Measurements from ENCODE around the gene NCF2.

NCF2 gene

GRCh38 chr1:183600136-183600535 lies 9.9 kb upstream of the NCF2 start:
- Histone ChIP-seq H3K27me3 (ENCODE audit: control insufficient read depth in 1 of 2, insufficient read depth in 2 of 2, low read length in 2 of 2) (no peaks in the 10 kb centered on the region), H3K27ac (ENCODE audit: low read depth, low read length) (no peak overlapping the region), H3K9me3 (ENCODE audit: control insufficient read depth in 1 of 2, low read length in 2 of 2) (no peaks in the 10 kb centered on the region), H3K9ac (ENCODE audit: low read depth in 1 of 2, low read length in 2 of 2) (no peak overlapping the region), H3K36me3 (ENCODE audit: control insufficient read depth in 1 of 2, insufficient read depth in 2 of 2, low read length in 2 of 2) (no peaks in the 10 kb centered on the region), H3K4me3 (ENCODE audit: low read depth in 1 of 2, low read length in 2 of 2) (no peak overlapping the region), H3K4me1 (ENCODE audit: control insufficient read depth in 1 of 2, insufficient read depth in 2 of 2, low read length in 2 of 2) (peaks cover 3 to 10% of the 10 kb centered on the region in 2 donors)

DNA sequence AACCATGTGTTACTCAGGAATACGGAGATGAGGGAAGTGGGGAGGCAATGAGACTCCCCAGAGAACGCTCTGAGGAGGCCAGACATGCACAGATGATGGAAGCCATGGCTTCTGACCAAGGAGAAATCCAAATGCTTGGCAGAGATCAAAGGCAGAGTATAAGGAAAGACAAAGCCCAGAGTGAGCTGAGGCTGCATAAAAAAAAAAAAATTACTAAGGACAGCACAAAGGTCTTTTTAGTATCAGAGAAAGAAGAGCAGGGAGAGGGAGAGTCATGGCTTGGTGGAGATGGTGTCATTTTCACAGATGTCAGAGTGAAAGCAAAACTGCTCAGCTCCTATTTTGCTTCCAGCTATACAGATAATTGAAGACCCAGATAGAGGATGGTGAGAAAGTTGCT lies 8.1 kb upstream of the NCF2 start:
- Histone ChIP-seq H3K4me1 (ENCODE audit: control insufficient read depth in 1 of 2, insufficient read depth in 2 of 2, low read length in 2 of 2) (peaks cover 3 to 10% of the 10 kb centered on the region in 2 donors), H3K27me3 (ENCODE audit: control insufficient read depth in 1 of 2, insufficient read depth in 2 of 2, low read length in 2 of 2) (no peaks in the 10 kb centered on the region), H3K9me3 (ENCODE audit: control insufficient read depth in 1 of 2, low read length in 2 of 2) (no peaks in the 10 kb centered on the region), H3K4me3 (ENCODE audit: low read depth in 1 of 2, low read length in 2 of 2) (no peak overlapping the region), H3K36me3 (ENCODE audit: control insufficient read depth in 1 of 2, insufficient read depth in 2 of 2, low read length in 2 of 2) (no peaks in the 10 kb centered on the region), H3K9ac (ENCODE audit: low read depth in 1 of 2, low read length in 2 of 2) (no peak overlapping the region), H3K27ac (ENCODE audit: low read depth, low read length) (no peak overlapping the region)

- Histone ChIP-seq H3K4me3 (ENCODE audit: low read depth in 1 of 2, low read length in 2 of 2) (no peak overlapping the region), H3K27me3 (ENCODE audit: control insufficient read depth in 1 of 2, insufficient read depth in 2 of 2, low read length in 2 of 2) (no peaks in the 10 kb centered on the region), H3K4me1 (ENCODE audit: control insufficient read depth in 1 of 2, insufficient read depth in 2 of 2, low read length in 2 of 2) (peaks cover 4 to 9% of the 10 kb centered on the region in 2 donors), H3K9me3 (ENCODE audit: control insufficient read depth in 1 of 2, low read length in 2 of 2) (no peaks in the 10 kb centered on the region), H3K36me3 (ENCODE audit: control insufficient read depth in 1 of 2, insufficient read depth in 2 of 2, low read length in 2 of 2) (no peaks in the 10 kb centered on the region), H3K9ac (ENCODE audit: low read depth in 1 of 2, low read length in 2 of 2) (no peak overlapping the region), H3K27ac (ENCODE audit: low read depth, low read length) (no peak overlapping the region)
Measured at GRCh38 chr1:183597656-183598347, 7.5 kb upstream of the NCF2 start.

- no peaks in the 10 kb centered on the region for H3K9me3 ChIP-seq (ENCODE audit: control insufficient read depth in 1 of 2, low read length in 2 of 2)
- no peaks in the 10 kb centered on the region for H3K27me3 ChIP-seq (ENCODE audit: control insufficient read depth in 1 of 2, insufficient read depth in 2 of 2, low read length in 2 of 2)
- H3K4me1 ChIP-seq (ENCODE audit: control insufficient read depth in 1 of 2, insufficient read depth in 2 of 2, low read length in 2 of 2), result peaks cover 4 to 9% of the 10 kb centered on the region in 2 donors
- H3K27ac ChIP-seq (ENCODE audit: low read depth, low read length), result no peak overlapping the region
- no peak overlapping the region for H3K9ac ChIP-seq (ENCODE audit: low read depth in 1 of 2, low read length in 2 of 2)
- no peak overlapping the region for H3K4me3 ChIP-seq (ENCODE audit: low read depth in 1 of 2, low read length in 2 of 2)
- no peaks in the 10 kb centered on the region for H3K36me3 ChIP-seq (ENCODE audit: control insufficient read depth in 1 of 2, insufficient read depth in 2 of 2, low read length in 2 of 2)
Measured at GRCh38 chr1:183596500-183596899, 6.2 kb upstream of the NCF2 start.

GRCh38 chr1:183595537-183595936 lies 5.3 kb upstream of the NCF2 start:
- no peak overlapping the region for H3K27ac ChIP-seq (ENCODE audit: low read depth, low read length)
- peaks cover 4 to 11% of the 10 kb centered on the region in 2 donors for H3K4me1 ChIP-seq (ENCODE audit: control insufficient read depth in 1 of 2, insufficient read depth in 2 of 2, low read length in 2 of 2)
- H3K27me3 ChIP-seq (ENCODE audit: control insufficient read depth in 1 of 2, insufficient read depth in 2 of 2, low read length in 2 of 2), result no peaks in the 10 kb centered on the region

DNA sequence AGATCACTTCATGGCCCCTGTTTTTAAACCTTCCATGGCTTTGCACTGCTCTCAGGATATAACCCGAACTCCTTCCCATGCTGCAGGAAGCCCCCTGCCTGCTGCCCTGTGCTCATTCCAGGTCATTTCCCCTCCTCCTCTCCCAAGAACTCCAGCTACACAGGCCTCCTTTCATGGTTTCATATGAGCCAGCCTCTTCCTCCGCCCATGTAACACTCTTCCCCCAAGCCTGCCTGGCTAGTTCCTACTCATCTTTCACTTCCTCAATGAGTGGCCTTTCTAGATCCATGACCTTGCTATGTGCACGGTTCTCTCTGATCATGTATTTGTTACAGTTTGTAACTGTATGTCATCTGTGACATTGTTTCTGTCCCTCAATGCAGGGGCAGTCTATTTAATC lies 3.1 kb upstream of the NCF2 start:
- H3K27ac ChIP-seq (ENCODE audit: low read depth, low read length), result no peak overlapping the region
- H3K4me1 ChIP-seq (ENCODE audit: control insufficient read depth in 1 of 2, insufficient read depth in 2 of 2, low read length in 2 of 2), result peaks cover 13% of the 10 kb centered on the region in 2 donors
- H3K9me3 ChIP-seq (ENCODE audit: control insufficient read depth in 1 of 2, low read length in 2 of 2), result no peaks in the 10 kb centered on the region
- no peaks in the 10 kb centered on the region for H3K27me3 ChIP-seq (ENCODE audit: control insufficient read depth in 1 of 2, insufficient read depth in 2 of 2, low read length in 2 of 2)
- no peak overlapping the region for H3K4me3 ChIP-seq (ENCODE audit: low read depth in 1 of 2, low read length in 2 of 2)
- no peak overlapping the region for H3K9ac ChIP-seq (ENCODE audit: low read depth in 1 of 2, low read length in 2 of 2)
- no peaks in the 10 kb centered on the region for H3K36me3 ChIP-seq (ENCODE audit: control insufficient read depth in 1 of 2, insufficient read depth in 2 of 2, low read length in 2 of 2)

More at GRCh38 chr1:183595537-183595936, 5.3 kb upstream of the NCF2 start:
- Histone ChIP-seq H3K9ac (ENCODE audit: low read depth in 1 of 2, low read length in 2 of 2) (no peak overlapping the region), H3K4me3 (ENCODE audit: low read depth in 1 of 2, low read length in 2 of 2) (no peak overlapping the region), H3K9me3 (ENCODE audit: control insufficient read depth in 1 of 2, low read length in 2 of 2) (no peaks in the 10 kb centered on the region), H3K36me3 (ENCODE audit: control insufficient read depth in 1 of 2, insufficient read depth in 2 of 2, low read length in 2 of 2) (no peaks in the 10 kb centered on the region)

- Histone ChIP-seq H3K36me3 (ENCODE audit: control insufficient read depth in 1 of 2, insufficient read depth in 2 of 2, low read length in 2 of 2) (no peaks in the 10 kb centered on the region), H3K27ac (ENCODE audit: low read depth, low read length) (no peak overlapping the region), H3K27me3 (ENCODE audit: control insufficient read depth in 1 of 2, insufficient read depth in 2 of 2, low read length in 2 of 2) (no peaks in the 10 kb centered on the region), H3K4me1 (ENCODE audit: control insufficient read depth in 1 of 2, insufficient read depth in 2 of 2, low read length in 2 of 2) (peaks cover 13% of the 10 kb centered on the region in 2 donors), H3K9ac (ENCODE audit: low read depth in 1 of 2, low read length in 2 of 2) (no peak overlapping the region), H3K4me3 (ENCODE audit: low read depth in 1 of 2, low read length in 2 of 2) (no peak overlapping the region), H3K9me3 (ENCODE audit: control insufficient read depth in 1 of 2, low read length in 2 of 2) (no peaks in the 10 kb centered on the region)
Measured at GRCh38 chr1:183592733-183593132, 2.5 kb upstream of the NCF2 start.

DNA sequence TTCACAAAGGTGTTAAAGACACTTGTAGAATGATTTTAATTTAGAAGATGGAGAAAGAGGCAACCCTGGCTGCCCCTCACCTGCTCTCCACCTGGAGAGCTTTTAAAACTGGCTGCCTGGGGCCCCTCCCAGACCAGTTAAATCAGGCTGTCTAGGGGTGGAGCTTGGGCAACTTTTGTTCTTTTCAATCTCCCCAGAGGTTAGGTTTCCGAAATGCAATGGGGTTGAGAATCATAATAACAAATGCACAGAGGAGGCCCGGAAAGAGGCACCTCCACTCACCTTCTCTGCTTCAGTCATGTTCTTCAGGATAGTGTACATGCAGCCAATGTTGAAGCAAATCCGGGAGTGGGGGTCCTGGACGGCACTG lies 400 bp downstream of the NCF2 start:
- Histone ChIP-seq H3K9me3 (ENCODE audit: control insufficient read depth in 1 of 2, low read length in 2 of 2) (no peaks in the 10 kb centered on the region), H3K27me3 (ENCODE audit: control insufficient read depth in 1 of 2, insufficient read depth in 2 of 2, low read length in 2 of 2) (no peaks in the 10 kb centered on the region), H3K36me3 (ENCODE audit: control insufficient read depth in 1 of 2, insufficient read depth in 2 of 2, low read length in 2 of 2) (no peaks in the 10 kb centered on the region), H3K4me3 (ENCODE audit: low read depth in 1 of 2, low read length in 2 of 2) (peak overlapping the region; percentile 7 to 25), H3K27ac (ENCODE audit: low read depth, low read length) (no peak overlapping the region), H3K4me1 (ENCODE audit: control insufficient read depth in 1 of 2, insufficient read depth in 2 of 2, low read length in 2 of 2) (peaks cover 13% of the 10 kb centered on the region in 2 donors), H3K9ac (ENCODE audit: low read depth in 1 of 2, low read length in 2 of 2) (no peak overlapping the region)

DNA sequence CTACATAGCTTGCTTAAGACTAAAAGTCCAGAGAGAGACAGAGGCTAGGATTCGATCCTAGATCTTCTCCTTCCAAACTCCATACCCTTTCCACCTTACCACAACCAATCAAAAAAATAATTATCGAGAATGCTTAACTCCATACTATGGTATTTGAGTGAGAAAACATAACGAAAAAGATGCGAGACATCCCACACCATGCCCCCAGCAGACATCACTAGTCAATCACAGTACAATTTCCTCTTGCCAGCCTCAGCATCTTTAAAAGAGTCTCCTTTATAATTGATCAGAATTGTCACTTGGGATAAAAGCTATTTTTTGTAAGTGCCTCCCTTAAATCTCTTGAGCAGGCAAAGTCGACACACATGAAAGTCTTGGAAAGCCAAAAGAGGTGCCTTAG lies 875 bp downstream of the NCF2 start:
- peak overlapping the region; percentile 6 to 25 for H3K4me3 ChIP-seq (ENCODE audit: low read depth in 1 of 2, low read length in 2 of 2)
- no peaks in the 10 kb centered on the region for H3K9me3 ChIP-seq (ENCODE audit: control insufficient read depth in 1 of 2, low read length in 2 of 2)
- H3K4me1 ChIP-seq (ENCODE audit: control insufficient read depth in 1 of 2, insufficient read depth in 2 of 2, low read length in 2 of 2), result peaks cover 13% of the 10 kb centered on the region in 2 donors
- H3K36me3 ChIP-seq (ENCODE audit: control insufficient read depth in 1 of 2, insufficient read depth in 2 of 2, low read length in 2 of 2), result no peaks in the 10 kb centered on the region
- no peak overlapping the region for H3K27ac ChIP-seq (ENCODE audit: low read depth, low read length)
- no peak overlapping the region for H3K9ac ChIP-seq (ENCODE audit: low read depth in 1 of 2, low read length in 2 of 2)
- H3K27me3 ChIP-seq (ENCODE audit: control insufficient read depth in 1 of 2, insufficient read depth in 2 of 2, low read length in 2 of 2), result no peaks in the 10 kb centered on the region

DNA sequence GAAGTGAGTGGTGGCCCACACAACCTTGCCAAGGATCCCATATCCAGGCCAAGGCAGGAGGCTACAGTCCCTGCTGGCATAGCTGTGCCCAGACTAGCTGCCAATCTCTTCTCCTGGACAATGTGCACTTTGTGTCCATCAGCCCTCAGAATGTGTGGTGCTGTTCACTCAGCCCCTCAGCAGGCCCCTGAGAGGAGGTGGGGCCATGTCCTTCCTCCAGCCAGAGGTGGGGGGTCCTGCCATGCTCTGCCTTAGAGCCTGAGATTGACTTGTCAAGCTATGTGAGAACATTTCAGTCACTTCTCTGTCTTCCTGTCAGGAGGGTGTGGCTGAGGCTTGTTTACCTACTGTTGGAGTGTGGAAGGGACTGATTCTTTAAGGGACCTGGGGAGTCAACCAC lies 1.4 kb downstream of the NCF2 start:
- H3K36me3 ChIP-seq (ENCODE audit: control insufficient read depth in 1 of 2, insufficient read depth in 2 of 2, low read length in 2 of 2), result no peaks in the 10 kb centered on the region
- H3K27ac ChIP-seq (ENCODE audit: low read depth, low read length), result no peak overlapping the region
- no peaks in the 10 kb centered on the region for H3K9me3 ChIP-seq (ENCODE audit: control insufficient read depth in 1 of 2, low read length in 2 of 2)
- no peaks in the 10 kb centered on the region for H3K27me3 ChIP-seq (ENCODE audit: control insufficient read depth in 1 of 2, insufficient read depth in 2 of 2, low read length in 2 of 2)
- no peak overlapping the region for H3K9ac ChIP-seq (ENCODE audit: low read depth in 1 of 2, low read length in 2 of 2)
- peaks cover 13 to 15% of the 10 kb centered on the region in 2 donors for H3K4me1 ChIP-seq (ENCODE audit: control insufficient read depth in 1 of 2, insufficient read depth in 2 of 2, low read length in 2 of 2)
- peak overlapping the region; percentile 4 to 6 for H3K4me3 ChIP-seq (ENCODE audit: low read depth in 1 of 2, low read length in 2 of 2)
